Measurements from ENCODE around the gene GGN.

DNA sequence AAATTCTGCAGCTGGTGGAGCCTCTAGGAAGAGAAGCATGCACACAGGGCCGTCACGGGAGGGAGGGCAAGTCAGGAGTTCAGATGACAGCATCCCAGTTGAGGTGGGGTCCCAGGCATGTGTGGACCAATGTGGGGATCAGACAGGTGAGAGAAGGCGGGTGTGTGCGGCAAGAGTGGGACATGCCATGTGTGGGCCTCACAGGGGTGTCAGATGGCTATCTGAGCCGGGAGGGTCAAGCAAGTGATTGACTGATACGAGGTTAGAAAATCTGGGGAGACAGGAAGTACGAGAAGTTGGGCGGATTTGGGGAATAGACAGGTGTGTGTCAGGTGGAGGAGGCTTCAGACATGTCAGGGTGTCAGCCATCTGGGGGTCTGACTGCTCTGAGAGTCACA is 29.3 kb upstream of the GGN start:
- TF ChIP-seq EZH2phosphoT487 (IDR thresholded peaks at IDR 0.05; ENCODE audit: insufficient read depth, low read depth) (no peak), EZH2 (IDR thresholded peaks at IDR 0.05; ENCODE audit: insufficient read depth, poor library complexity, severe bottlenecking) (no peak)
